ENCODE measurements around the gene MYO18B.

- no peak for TF ChIP-seq CTCF (IDR thresholded peaks at IDR 0.05)
- no peak for TF ChIP-seq POLR2A (IDR thresholded peaks at IDR 0.05)
Measured at GRCh38 chr22:25823276-25823675, 81.3 kb downstream of the MYO18B start.

Data from right lobe of liver (tissue), 4 donors.